Nephron (organoid): ENCODE measurements around the gene UGT1A9.
"Not testable (repeated sequence)": the region's sequence is repeated elsewhere in the genome, so short reads cannot be mapped to it uniquely, and the experiment has no call there.

Experiments
- H3K27ac Mint-ChIP-seq, 3 experiments: 2 replicates each; pipeline ENCODE4 v1.8.0; 2020; ENCODE audit warnings: mixed read lengths in 3 of 3, mild to moderate bottlenecking in 2 of 3, moderate library complexity in 1 of 3
- H3K27me3 Mint-ChIP-seq: 2 replicates; pipeline ENCODE4 v1.8.0; 2021; ENCODE audit warnings: low read depth, mild to moderate bottlenecking, moderate library complexity, mixed read lengths
- H3K36me3 Mint-ChIP-seq: 2 replicates; pipeline ENCODE4 v1.8.0; 2020; ENCODE audit warnings: low read depth, mixed read lengths
- H3K4me1 Mint-ChIP-seq: 2 replicates; pipeline ENCODE4 v1.8.0; 2020; ENCODE audit warnings: mixed read lengths
- H3K4me3 Mint-ChIP-seq, 3 experiments: 2 replicates each; pipeline ENCODE4 v1.8.0; 2020; ENCODE audit warnings: mild to moderate bottlenecking in 3 of 3, mixed read lengths in 3 of 3, moderate library complexity in 2 of 3
- H3K9me3 Mint-ChIP-seq: 2 replicates; pipeline ENCODE4 v1.8.0; 2020; ENCODE audit warnings: mixed read lengths
- CTCF ChIP-seq, 3 experiments: fragments of 200-600 bp; sonication (generic); IDR thresholded peaks; one replicate each; pipeline ENCODE4 v1.5.0; 2021; ENCODE audit warnings: antibody characterized with exemption in 3 of 3; ENCODE audit not compliant: unreplicated experiment in 3 of 3

UGT1A9 gene

GRCh38 chr2:233728723-233729301 is 57.1 kb downstream of the UGT1A9 start, which contains the start of gene UGT1A3:
UGT1A3 (plus strand) TSS chr2:233729042; CDS start chr2:233729127, 85 bp downstream.
- Mint-ChIP-seq H3K27ac (no peak within 1 kb of the TSS), H3K36me3 (no peaks in the 10 kb centered on the region), H3K4me3 (no peak within 1 kb of the TSS), H3K9me3 (peaks cover 6% of the 10 kb centered on the region), H3K4me1 (no peaks in the 10 kb centered on the region), H3K27me3 (peaks cover 9% of the 10 kb centered on the region)
- no peak for TF ChIP-seq CTCF (IDR thresholded peaks at IDR 0.05; ENCODE audit: unreplicated experiment in 3 of 3)

- not testable (repeated sequence) for H3K27me3 Mint-ChIP-seq, H3K9me3 Mint-ChIP-seq, H3K27ac Mint-ChIP-seq, H3K36me3 Mint-ChIP-seq, H3K4me3 Mint-ChIP-seq, H3K4me1 Mint-ChIP-seq
Observed at GRCh38 chr2:233736868-233737653, 65.4 kb downstream of the UGT1A9 start.

- Mint-ChIP-seq H3K9me3 (no peaks in the 10 kb centered on the region), H3K27ac (no peak overlapping the region), H3K4me1 (no peaks in the 10 kb centered on the region), H3K36me3 (no peaks in the 10 kb centered on the region), H3K4me3 (no peak overlapping the region), H3K27me3 (no peaks in the 10 kb centered on the region)
- TF ChIP-seq CTCF (IDR thresholded peaks at IDR 0.05; ENCODE audit: unreplicated experiment in 3 of 3), result no peak
Observed at GRCh38 chr2:233740870-233741269, 69.2 kb downstream of the UGT1A9 start.

GRCh38 chr2:233743464-233744259 is 72.0 kb downstream of the UGT1A9 start:
- TF ChIP-seq CTCF (IDR thresholded peaks at IDR 0.05; ENCODE audit: unreplicated experiment in 3 of 3), result no peak
- Mint-ChIP-seq H3K27me3 (peaks cover 8% of the 10 kb centered on the region), H3K4me3 (no peak overlapping the region), H3K9me3 (peaks cover 13% of the 10 kb centered on the region), H3K36me3 (no peaks in the 10 kb centered on the region), H3K4me1 (no peaks in the 10 kb centered on the region), H3K27ac (no peak overlapping the region)

- peaks cover 23% of the 10 kb centered on the region for H3K9me3 Mint-ChIP-seq
- H3K4me3 Mint-ChIP-seq, result no peak overlapping the region
- TF ChIP-seq CTCF (IDR thresholded peaks at IDR 0.05; ENCODE audit: unreplicated experiment in 3 of 3), result no peak
- no peak overlapping the region for H3K27ac Mint-ChIP-seq
- H3K27me3 Mint-ChIP-seq, result peaks cover 9% of the 10 kb centered on the region
- H3K36me3 Mint-ChIP-seq, result no peaks in the 10 kb centered on the region
- H3K4me1 Mint-ChIP-seq, result no peaks in the 10 kb centered on the region
Observed at GRCh38 chr2:233745073-233745755, 73.5 kb downstream of the UGT1A9 start.

- not testable (repeated sequence) for H3K4me3 Mint-ChIP-seq, H3K27ac Mint-ChIP-seq, H3K4me1 Mint-ChIP-seq, H3K36me3 Mint-ChIP-seq, H3K27me3 Mint-ChIP-seq
- peaks cover 24% of the 10 kb centered on the region for H3K9me3 Mint-ChIP-seq
Observed at GRCh38 chr2:233745838-233746237, 74.1 kb downstream of the UGT1A9 start.
